ENCODE results near the gene LRIT1.

GRCh38 chr10:84190621-84191020 is 50.7 kb downstream of the LRIT1 start:
- TF ChIP-seq, protein P1, sequence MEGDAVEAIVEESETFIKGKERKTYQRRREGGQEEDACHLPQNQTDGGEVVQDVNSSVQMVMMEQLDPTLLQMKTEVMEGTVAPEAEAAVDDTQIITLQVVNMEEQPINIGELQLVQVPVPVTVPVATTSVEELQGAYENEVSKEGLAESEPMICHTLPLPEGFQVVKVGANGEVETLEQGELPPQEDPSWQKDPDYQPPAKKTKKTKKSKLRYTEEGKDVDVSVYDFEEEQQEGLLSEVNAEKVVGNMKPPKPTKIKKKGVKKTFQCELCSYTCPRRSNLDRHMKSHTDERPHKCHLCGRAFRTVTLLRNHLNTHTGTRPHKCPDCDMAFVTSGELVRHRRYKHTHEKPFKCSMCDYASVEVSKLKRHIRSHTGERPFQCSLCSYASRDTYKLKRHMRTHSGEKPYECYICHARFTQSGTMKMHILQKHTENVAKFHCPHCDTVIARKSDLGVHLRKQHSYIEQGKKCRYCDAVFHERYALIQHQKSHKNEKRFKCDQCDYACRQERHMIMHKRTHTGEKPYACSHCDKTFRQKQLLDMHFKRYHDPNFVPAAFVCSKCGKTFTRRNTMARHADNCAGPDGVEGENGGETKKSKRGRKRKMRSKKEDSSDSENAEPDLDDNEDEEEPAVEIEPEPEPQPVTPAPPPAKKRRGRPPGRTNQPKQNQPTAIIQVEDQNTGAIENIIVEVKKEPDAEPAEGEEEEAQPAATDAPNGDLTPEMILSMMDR (IDR thresholded peaks at IDR 0.05), result no peak
- no peak for TF ChIP-seq CHD2 (IDR thresholded peaks at IDR 0.05; ENCODE audit: low read length, partially characterized antibody)
- no peak for TF ChIP-seq PBX3 (IDR thresholded peaks at IDR 0.05)

All from A549 (cell line).